Nephron progenitor cell (in vitro differentiated cells): ENCODE measurements around the gene TMF1.
A peak's percentile ranks its signal among the peaks of the same experiment; 100 is the strongest.

Source experiments
- DNase-seq: peaks from one replicate; pipeline ENCODE4 v3.0.0; 2021
- H3K27ac Mint-ChIP-seq: 2 replicates; pipeline ENCODE4 v1.8.0; 2021; ENCODE audit warnings: mild to moderate bottlenecking, moderate library complexity, mixed read lengths
- H3K27me3 Mint-ChIP-seq: 2 replicates; pipeline ENCODE4 v1.8.0; 2021; ENCODE audit warnings: mild to moderate bottlenecking, low read depth, mixed read lengths; ENCODE audit not compliant: poor library complexity
- H3K36me3 Mint-ChIP-seq: 2 replicates; pipeline ENCODE4 v1.8.0; 2021; ENCODE audit warnings: low read depth, mixed read lengths
- H3K4me1 Mint-ChIP-seq: 2 replicates; pipeline ENCODE4 v1.8.0; 2021; ENCODE audit warnings: mixed read lengths
- H3K4me3 Mint-ChIP-seq: 2 replicates; pipeline ENCODE4 v1.8.0; 2021; ENCODE audit warnings: mild to moderate bottlenecking, moderate library complexity, mixed read lengths
- H3K9me3 Mint-ChIP-seq: 2 replicates; pipeline ENCODE4 v1.8.0; 2021; ENCODE audit warnings: mild to moderate bottlenecking, moderate library complexity, mixed read lengths
- CTCF ChIP-seq: fragments of 200-600 bp; sonication (generic); IDR thresholded peaks from 2 replicates; pipeline ENCODE4 v1.5.0; 2021; ENCODE audit warnings: antibody characterized with exemption

TMF1 gene, protein sequence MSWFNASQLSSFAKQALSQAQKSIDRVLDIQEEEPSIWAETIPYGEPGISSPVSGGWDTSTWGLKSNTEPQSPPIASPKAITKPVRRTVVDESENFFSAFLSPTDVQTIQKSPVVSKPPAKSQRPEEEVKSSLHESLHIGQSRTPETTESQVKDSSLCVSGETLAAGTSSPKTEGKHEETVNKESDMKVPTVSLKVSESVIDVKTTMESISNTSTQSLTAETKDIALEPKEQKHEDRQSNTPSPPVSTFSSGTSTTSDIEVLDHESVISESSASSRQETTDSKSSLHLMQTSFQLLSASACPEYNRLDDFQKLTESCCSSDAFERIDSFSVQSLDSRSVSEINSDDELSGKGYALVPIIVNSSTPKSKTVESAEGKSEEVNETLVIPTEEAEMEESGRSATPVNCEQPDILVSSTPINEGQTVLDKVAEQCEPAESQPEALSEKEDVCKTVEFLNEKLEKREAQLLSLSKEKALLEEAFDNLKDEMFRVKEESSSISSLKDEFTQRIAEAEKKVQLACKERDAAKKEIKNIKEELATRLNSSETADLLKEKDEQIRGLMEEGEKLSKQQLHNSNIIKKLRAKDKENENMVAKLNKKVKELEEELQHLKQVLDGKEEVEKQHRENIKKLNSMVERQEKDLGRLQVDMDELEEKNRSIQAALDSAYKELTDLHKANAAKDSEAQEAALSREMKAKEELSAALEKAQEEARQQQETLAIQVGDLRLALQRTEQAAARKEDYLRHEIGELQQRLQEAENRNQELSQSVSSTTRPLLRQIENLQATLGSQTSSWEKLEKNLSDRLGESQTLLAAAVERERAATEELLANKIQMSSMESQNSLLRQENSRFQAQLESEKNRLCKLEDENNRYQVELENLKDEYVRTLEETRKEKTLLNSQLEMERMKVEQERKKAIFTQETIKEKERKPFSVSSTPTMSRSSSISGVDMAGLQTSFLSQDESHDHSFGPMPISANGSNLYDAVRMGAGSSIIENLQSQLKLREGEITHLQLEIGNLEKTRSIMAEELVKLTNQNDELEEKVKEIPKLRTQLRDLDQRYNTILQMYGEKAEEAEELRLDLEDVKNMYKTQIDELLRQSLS

DNA sequence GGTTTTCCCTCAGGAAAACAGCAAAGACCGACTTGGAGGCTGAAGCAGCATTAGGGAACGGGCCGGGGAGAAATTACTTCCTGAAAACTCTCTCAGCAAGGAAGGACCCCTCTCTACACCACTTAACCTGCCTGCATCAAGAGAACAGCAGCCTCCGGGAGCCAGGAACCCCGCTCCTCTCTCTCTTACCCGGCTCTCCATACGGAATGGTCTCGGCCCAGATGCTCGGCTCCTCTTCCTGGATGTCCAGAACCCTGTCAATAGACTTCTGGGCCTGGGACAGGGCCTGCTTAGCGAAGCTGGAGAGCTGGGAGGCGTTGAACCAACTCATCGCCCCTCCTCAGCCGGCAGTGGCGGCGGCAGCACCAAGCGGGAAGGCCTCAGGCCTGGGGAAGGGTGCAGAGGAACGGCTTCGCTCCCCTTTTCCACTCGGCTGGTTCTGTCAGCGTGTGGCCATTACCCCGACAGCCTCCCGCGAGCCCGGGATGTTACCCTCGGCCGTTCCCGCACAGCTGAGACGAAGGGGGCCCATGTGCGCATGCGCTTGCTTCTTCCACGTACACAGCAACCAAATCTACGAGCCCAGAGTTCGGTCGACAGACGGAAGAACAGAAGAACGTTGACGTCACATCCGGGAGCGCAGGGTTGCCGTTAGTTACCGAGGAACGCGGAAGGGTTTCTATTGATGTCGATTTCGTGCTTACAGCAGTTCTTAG lies at the start of gene TMF1:
TMF1 (minus strand) TSS at position 578 of the 716 bp plus-strand sequence; CDS start at position 331, 247 bp downstream.
- Mint-ChIP-seq H3K9me3 (no peaks in the 10 kb centered on the region), H3K27me3 (no peaks in the 10 kb centered on the region), H3K4me1 (peaks cover 34% of the 10 kb centered on the region), H3K36me3 (peaks cover 31% of the 10 kb centered on the region), H3K4me3 (peak within 1 kb of the TSS; percentile 99), H3K27ac (peak within 1 kb of the TSS; percentile 100)
- peak; percentile 98 for DNase-seq
- no peak for TF ChIP-seq CTCF

DNA sequence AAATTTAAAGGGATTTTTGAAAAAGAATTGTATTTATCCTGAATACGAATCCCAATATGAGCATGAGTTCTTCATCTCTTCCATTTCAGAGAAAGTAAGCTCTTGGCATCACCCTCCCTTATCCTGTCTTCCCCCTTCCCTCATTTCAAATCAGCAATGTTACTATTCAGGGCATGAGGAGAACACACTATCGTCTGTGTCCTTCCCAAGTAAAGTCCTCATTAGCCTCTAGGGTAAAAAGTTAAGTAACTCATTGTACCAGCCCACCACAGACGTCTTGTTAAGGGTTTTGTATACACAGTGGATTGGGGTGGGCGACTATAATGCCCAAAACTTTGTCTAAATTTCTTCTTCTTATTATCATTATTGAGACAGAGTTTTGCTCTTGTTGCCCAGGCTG lies 47.4 kb upstream of the TMF1 start:
- H3K4me1 Mint-ChIP-seq: peaks cover 13% of the 10 kb centered on the region

DNA sequence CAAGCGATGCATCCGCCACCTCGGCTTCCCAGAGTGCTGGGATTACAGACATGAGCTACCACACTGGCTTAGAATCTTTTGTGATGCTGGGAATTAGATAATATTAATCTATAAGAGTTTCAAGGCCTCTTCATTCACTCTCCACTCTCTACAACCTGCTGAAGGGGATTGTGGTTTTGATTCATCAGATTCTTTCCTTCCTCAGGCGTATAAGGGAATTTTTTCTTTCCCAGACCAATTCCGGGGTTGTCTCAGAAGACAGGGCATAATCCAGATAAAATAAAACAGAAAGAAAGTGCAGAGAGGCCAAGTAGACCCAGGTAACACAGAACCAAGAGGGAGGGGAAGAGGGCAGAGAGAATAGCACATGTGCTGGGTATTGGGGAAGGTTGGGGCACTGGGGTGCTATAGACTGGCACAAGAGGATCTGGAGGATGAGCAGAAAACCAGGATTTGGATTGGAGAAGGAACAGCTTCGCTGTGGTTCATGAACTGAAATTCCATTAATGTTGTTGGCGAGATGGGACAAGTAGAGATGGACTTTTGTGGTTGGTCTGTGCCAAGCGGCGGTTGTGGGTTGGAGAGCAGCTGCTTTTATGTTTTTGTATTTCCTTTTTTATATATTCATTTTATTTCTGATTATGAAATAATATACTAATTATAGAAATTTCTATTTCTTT lies 45.4 kb upstream of the TMF1 start:
- Mint-ChIP-seq H3K27ac (no peak overlapping the region), H3K9me3 (no peaks in the 10 kb centered on the region), H3K36me3 (peaks cover 27% of the 10 kb centered on the region), H3K4me3 (no peak overlapping the region), H3K27me3 (no peaks in the 10 kb centered on the region), H3K4me1 (peaks cover 25% of the 10 kb centered on the region)
- DNase-seq: no peak
- no peak for TF ChIP-seq CTCF

More for the DNA sequence above, 47.4 kb upstream of the TMF1 start:
- Mint-ChIP-seq H3K27ac (no peak overlapping the region), H3K36me3 (peaks cover 40% of the 10 kb centered on the region), H3K9me3 (no peaks in the 10 kb centered on the region), H3K4me3 (no peak overlapping the region), H3K27me3 (no peaks in the 10 kb centered on the region)
- TF ChIP-seq CTCF: no peak
- no peak for DNase-seq

- no peaks in the 10 kb centered on the region for H3K27me3 Mint-ChIP-seq
- no peak overlapping the region for H3K27ac Mint-ChIP-seq
- TF ChIP-seq CTCF: no peak
Observed at GRCh38 chr3:69096299-69096698, 44.2 kb upstream of the TMF1 start.

GRCh38 chr3:69095636-69096035 lies 43.5 kb upstream of the TMF1 start:
- Mint-ChIP-seq H3K9me3 (no peaks in the 10 kb centered on the region), H3K4me1 (peaks cover 41% of the 10 kb centered on the region), H3K4me3 (no peak overlapping the region), H3K36me3 (peaks cover 17% of the 10 kb centered on the region), H3K27me3 (no peaks in the 10 kb centered on the region), H3K27ac (peak overlapping the region; percentile 64)
- TF ChIP-seq CTCF: no peak
- DNase-seq: no peak

More at GRCh38 chr3:69096299-69096698, 44.2 kb upstream of the TMF1 start:
- Mint-ChIP-seq H3K36me3 (peaks cover 16% of the 10 kb centered on the region), H3K4me1 (peaks cover 38% of the 10 kb centered on the region), H3K9me3 (no peaks in the 10 kb centered on the region), H3K4me3 (no peak overlapping the region)
- DNase-seq: no peak
